ENCODE results near the gene AQP5.

Gene AQP5

GRCh38 chr12:49921299-49921698, 40.4 kb upstream of the AQP5 start:
- H3K4me2 ChIP-seq = peak overlapping the region in 6 of 11 experiments; percentile 35 to 86 (median 68); a peak in 9 of 22 replicates

GRCh38 chr12:49921936-49922335, 39.7 kb upstream of the AQP5 start:
- Histone ChIP-seq H3K27ac (0 out of 22 replicates have a peak overlapping the region, but pooled peaks of 1 of the 11 experiments have one; percentile 2), H3K4me1 (peaks cover 0 to 64% (median 14%) of the 10 kb centered on the region in 10 experiments; a peak in 14 of 20 replicates), H3K27me3 (no peaks in the 10 kb centered on the region), H3K36me3 (no peaks in the 10 kb centered on the region), H4K20me1 (no peaks in the 10 kb centered on the region), H3K4me3 (no peak overlapping the region), H3K9ac (no peak overlapping the region), H3K4me2 (peak overlapping the region in 2 of 11 experiments; percentile 18 to 86; a peak in 2 of 22 replicates), H3K9me3 (replicated peaks in 1 of 11) (no peaks in the 10 kb centered on the region)
- TF ChIP-seq Cebpa-rat (IDR thresholded peaks at IDR 0.05) = no peak

More at GRCh38 chr12:49921299-49921698, 40.4 kb upstream of the AQP5 start:
- Histone ChIP-seq H4K20me1 (no peaks in the 10 kb centered on the region), H3K27ac (peak overlapping the region in 3 of 11 experiments; percentile 44 to 78 (median 74); a peak in 5 of 22 replicates), H3K36me3 (no peaks in the 10 kb centered on the region), H3K9me3 (replicated peaks in 1 of 11) (no peaks in the 10 kb centered on the region), H3K9ac (no peak overlapping the region), H3K4me3 (no peak overlapping the region), H3K27me3 (no peaks in the 10 kb centered on the region), H3K4me1 (peaks cover 0 to 61% (median 14%) of the 10 kb centered on the region in 10 experiments; a peak in 14 of 20 replicates)
- TF ChIP-seq Cebpa-rat (IDR thresholded peaks at IDR 0.05) = no peak

GRCh38 chr12:49922349-49923034, 39.2 kb upstream of the AQP5 start:
- H3K27ac ChIP-seq = 0 out of 22 replicates have a peak overlapping the region, but pooled peaks of 1 of the 11 experiments have one; percentile 2
- H3K4me3 ChIP-seq = no peak overlapping the region
- H3K36me3 ChIP-seq = no peaks in the 10 kb centered on the region
- H3K27me3 ChIP-seq = no peaks in the 10 kb centered on the region
- no peaks in the 10 kb centered on the region for H4K20me1 ChIP-seq
- TF ChIP-seq Cebpa-rat (IDR thresholded peaks at IDR 0.05) = no peak
- no peak overlapping the region for H3K9ac ChIP-seq
- no peaks in the 10 kb centered on the region for H3K9me3 ChIP-seq (replicated peaks in 1 of 11)
- peak overlapping the region in 1 of 11 experiments; percentile 86; a peak in 2 of 22 replicates for H3K4me2 ChIP-seq
- H3K4me1 ChIP-seq = peaks cover 0 to 64% (median 14%) of the 10 kb centered on the region in 10 experiments; a peak in 14 of 20 replicates

- no peak overlapping the region for H3K27ac ChIP-seq
- H3K4me2 ChIP-seq = no peak overlapping the region
- no peaks in the 10 kb centered on the region for H3K36me3 ChIP-seq
- H3K4me1 ChIP-seq = peaks cover 0 to 62% (median 14%) of the 10 kb centered on the region in 10 experiments; a peak in 14 of 20 replicates
- H4K20me1 ChIP-seq = no peaks in the 10 kb centered on the region
- H3K27me3 ChIP-seq = no peaks in the 10 kb centered on the region
- H3K9me3 ChIP-seq (replicated peaks in 1 of 11) = no peaks in the 10 kb centered on the region
- H3K9ac ChIP-seq = no peak overlapping the region
- H3K4me3 ChIP-seq = no peak overlapping the region
- TF ChIP-seq Cebpa-rat (IDR thresholded peaks at IDR 0.05) = no peak
Measured at GRCh38 chr12:49923035-49923644, 38.5 kb upstream of the AQP5 start.

- no peak for TF ChIP-seq Cebpa-rat (IDR thresholded peaks at IDR 0.05)
- Histone ChIP-seq H3K27me3 (no peaks in the 10 kb centered on the region), H3K36me3 (no peaks in the 10 kb centered on the region), H3K4me2 (no peak overlapping the region), H3K4me1 (peaks cover 0 to 54% (median 14%) of the 10 kb centered on the region in 10 experiments; a peak in 14 of 20 replicates), H3K27ac (no peak overlapping the region), H3K9me3 (replicated peaks in 1 of 11) (no peaks in the 10 kb centered on the region), H4K20me1 (no peaks in the 10 kb centered on the region), H3K9ac (no peak overlapping the region), H3K4me3 (no peak overlapping the region)
Measured at GRCh38 chr12:49923880-49924556, 37.7 kb upstream of the AQP5 start.

- Histone ChIP-seq H3K27ac (no peak overlapping the region), H3K36me3 (no peaks in the 10 kb centered on the region), H4K20me1 (no peaks in the 10 kb centered on the region), H3K9me3 (replicated peaks in 1 of 11) (no peaks in the 10 kb centered on the region), H3K4me1 (peaks cover 0 to 46% (median 14%) of the 10 kb centered on the region in 10 experiments; a peak in 14 of 20 replicates), H3K27me3 (no peaks in the 10 kb centered on the region), H3K4me3 (no peak overlapping the region), H3K4me2 (no peak overlapping the region; a peak in 1 of 22 replicates), H3K9ac (no peak overlapping the region)
- no peak for TF ChIP-seq Cebpa-rat (IDR thresholded peaks at IDR 0.05)
Measured at GRCh38 chr12:49924628-49925246, 36.9 kb upstream of the AQP5 start.

- H3K27me3 ChIP-seq = no peaks in the 10 kb centered on the region
- no peak overlapping the region for H3K4me3 ChIP-seq
- no peaks in the 10 kb centered on the region for H3K9me3 ChIP-seq (replicated peaks in 1 of 11)
- no peak for TF ChIP-seq Cebpa-rat (IDR thresholded peaks at IDR 0.05)
- H3K27ac ChIP-seq = no peak overlapping the region
- peak overlapping the region in 4 of 11 experiments; percentile 13 to 72 (median 52); a peak in 7 of 22 replicates for H3K4me2 ChIP-seq
- H3K36me3 ChIP-seq = no peaks in the 10 kb centered on the region
- H3K4me1 ChIP-seq = peaks cover 0 to 38% (median 5%) of the 10 kb centered on the region in 10 experiments; a peak in 14 of 20 replicates
- H4K20me1 ChIP-seq = no peaks in the 10 kb centered on the region
- no peak overlapping the region for H3K9ac ChIP-seq
Measured at GRCh38 chr12:49925433-49926204, 36.1 kb upstream of the AQP5 start.

GRCh38 chr12:49928471-49928870, 33.2 kb upstream of the AQP5 start:
- H3K27me3 ChIP-seq = no peaks in the 10 kb centered on the region
- TF ChIP-seq Cebpa-rat (IDR thresholded peaks at IDR 0.05) = no peak

More at GRCh38 chr12:49928471-49928870, 33.2 kb upstream of the AQP5 start:
- Histone ChIP-seq H3K36me3 (no peaks in the 10 kb centered on the region), H3K4me1 (peaks cover 0 to 30% (median 0%) of the 10 kb centered on the region in 10 experiments; a peak in 7 of 20 replicates), H4K20me1 (no peaks in the 10 kb centered on the region), H3K27ac (no peak overlapping the region), H3K9ac (no peak overlapping the region), H3K4me3 (no peak overlapping the region), H3K4me2 (no peak overlapping the region), H3K9me3 (replicated peaks in 1 of 11) (no peaks in the 10 kb centered on the region)
